IgD-negative memory B cell (primary cell): Measurements from ENCODE around the gene UBAC2. TPM values are rescaled to one million over a fixed set of nuclear protein-coding genes. Genes with fewer than 3 reads are reported as not detected.

Source experiments
- H3K27ac Mint-ChIP-seq, 3 donors: one replicate each; pipeline ENCODE4 v1.8.0; 2020 to 2022; ENCODE audit warnings: mild to moderate bottlenecking in 3 of 3, mixed read lengths in 3 of 3, moderate library complexity in 1 of 3
- H3K27me3 Mint-ChIP-seq: one replicate; pipeline ENCODE4 v1.8.0; 2021; ENCODE audit warnings: mixed read lengths
- H3K36me3 Mint-ChIP-seq: one replicate; pipeline ENCODE4 v1.8.0; 2020; ENCODE audit warnings: mild to moderate bottlenecking, mixed read lengths
- H3K4me1 Mint-ChIP-seq, 3 donors: one replicate each; pipeline ENCODE4 v1.8.0; 2020 to 2022; ENCODE audit warnings: mixed read lengths in 3 of 3, mild to moderate bottlenecking in 1 of 3
- H3K4me3 Mint-ChIP-seq, 4 donors: one replicate each; pipeline ENCODE4 v1.8.0; 2020 to 2022; ENCODE audit warnings: mild to moderate bottlenecking in 4 of 4, mixed read lengths in 4 of 4, moderate library complexity in 3 of 4
- H3K9me3 Mint-ChIP-seq, 3 donors: one replicate each; pipeline ENCODE4 v1.8.0; 2020 to 2021; ENCODE audit warnings: mixed read lengths in 3 of 3, mild to moderate bottlenecking in 1 of 3
- polyA plus RNA-seq: library from polyadenylated mRNA; unstranded; fragments of 300-500 nt; fragmentation: Illumina TruSeq; gene quantifications from one replicate; pipeline ENCODE4 v1.2.3, GENCODE V29; 2021

Gene UBAC2
- polyA plus RNA-seq, 1 donor from 2014 or later, result 88.0 TPM

DNA sequence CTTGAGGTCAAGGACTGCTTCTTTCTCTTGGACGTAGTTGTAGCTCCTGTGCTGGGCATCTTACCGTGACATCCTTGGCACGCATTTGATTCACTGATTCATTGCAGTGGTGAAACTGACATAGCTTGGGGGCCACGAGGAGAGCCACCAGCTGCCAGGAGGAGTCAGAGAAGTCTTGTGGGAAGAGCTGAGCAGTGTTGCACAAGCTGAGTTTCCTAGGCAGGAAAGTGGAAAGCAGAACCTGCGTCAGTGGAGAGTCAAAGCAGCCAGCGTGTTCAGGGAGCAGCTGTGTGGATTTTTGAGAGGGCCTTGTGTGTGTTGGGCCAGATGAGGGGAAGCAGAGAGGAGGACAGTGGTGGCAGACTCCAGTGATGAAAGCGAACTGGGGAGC lies 111.8 kb downstream of the UBAC2 start:
- no peaks in the 10 kb centered on the region for H3K27me3 Mint-ChIP-seq
- H3K36me3 Mint-ChIP-seq, result peaks cover 24% of the 10 kb centered on the region
- no peaks in the 10 kb centered on the region for H3K9me3 Mint-ChIP-seq
- H3K27ac Mint-ChIP-seq, result peak overlapping the region in 2 of 3 donors; percentile 10 to 91
- H3K4me1 Mint-ChIP-seq, result peaks cover 30 to 45% (median 45%) of the 10 kb centered on the region in 3 donors
- peak overlapping the region in 1 of 4 donors; percentile 9 for H3K4me3 Mint-ChIP-seq

DNA sequence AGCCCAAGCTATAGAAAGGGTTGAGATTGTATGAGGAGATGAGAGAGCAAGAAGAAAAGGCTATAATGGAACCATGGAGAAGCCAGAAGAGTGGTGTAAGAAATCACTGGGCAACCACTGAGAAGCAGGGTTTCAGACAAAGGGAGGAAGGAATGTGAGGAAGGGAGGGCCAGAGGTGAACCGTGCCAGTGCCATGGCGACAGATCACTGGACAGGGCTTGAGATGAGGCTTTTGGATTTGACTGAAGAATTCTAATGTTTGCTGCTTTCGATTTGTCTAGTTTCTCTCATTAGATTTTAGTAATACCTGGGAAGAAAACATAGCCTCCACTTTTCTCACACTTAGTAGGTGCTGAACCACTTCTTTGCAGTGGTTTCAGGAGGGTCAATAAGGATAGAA lies 112.8 kb downstream of the UBAC2 start:
- H3K36me3 Mint-ChIP-seq, result peaks cover 24% of the 10 kb centered on the region
- peaks cover 22 to 36% (median 35%) of the 10 kb centered on the region in 3 donors for H3K4me1 Mint-ChIP-seq
- H3K27ac Mint-ChIP-seq, result peak overlapping the region in 1 of 3 donors; percentile 60
- H3K9me3 Mint-ChIP-seq, result no peaks in the 10 kb centered on the region
- peak overlapping the region in 1 of 4 donors; percentile 38 for H3K4me3 Mint-ChIP-seq
- H3K27me3 Mint-ChIP-seq, result no peaks in the 10 kb centered on the region

DNA sequence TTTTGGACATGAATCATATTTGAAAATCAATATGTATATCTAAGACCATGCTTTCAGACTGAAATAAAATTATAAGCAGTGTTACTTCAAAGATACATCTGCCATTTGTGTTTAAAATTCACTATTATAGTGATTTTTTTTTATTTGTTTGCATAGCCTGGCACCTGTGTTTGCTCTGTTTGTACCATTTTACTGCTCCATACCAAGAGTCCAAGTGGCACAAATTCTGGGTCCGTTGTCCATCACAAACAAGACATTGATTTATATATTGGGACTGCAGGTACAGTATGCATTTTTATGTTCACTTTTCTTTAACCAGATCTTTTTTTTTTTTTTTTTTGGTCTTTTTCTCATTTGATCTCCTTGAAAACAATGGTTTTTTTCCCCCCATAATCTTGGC lies 113.3 kb downstream of the UBAC2 start:
- peak overlapping the region in 1 of 4 donors; percentile 38 for H3K4me3 Mint-ChIP-seq
- H3K4me1 Mint-ChIP-seq, result peaks cover 22 to 32% (median 32%) of the 10 kb centered on the region in 3 donors
- H3K9me3 Mint-ChIP-seq, result no peaks in the 10 kb centered on the region
- H3K27ac Mint-ChIP-seq, result peak overlapping the region in 2 of 3 donors; percentile 46 to 60
- no peaks in the 10 kb centered on the region for H3K27me3 Mint-ChIP-seq
- peaks cover 23% of the 10 kb centered on the region for H3K36me3 Mint-ChIP-seq

DNA sequence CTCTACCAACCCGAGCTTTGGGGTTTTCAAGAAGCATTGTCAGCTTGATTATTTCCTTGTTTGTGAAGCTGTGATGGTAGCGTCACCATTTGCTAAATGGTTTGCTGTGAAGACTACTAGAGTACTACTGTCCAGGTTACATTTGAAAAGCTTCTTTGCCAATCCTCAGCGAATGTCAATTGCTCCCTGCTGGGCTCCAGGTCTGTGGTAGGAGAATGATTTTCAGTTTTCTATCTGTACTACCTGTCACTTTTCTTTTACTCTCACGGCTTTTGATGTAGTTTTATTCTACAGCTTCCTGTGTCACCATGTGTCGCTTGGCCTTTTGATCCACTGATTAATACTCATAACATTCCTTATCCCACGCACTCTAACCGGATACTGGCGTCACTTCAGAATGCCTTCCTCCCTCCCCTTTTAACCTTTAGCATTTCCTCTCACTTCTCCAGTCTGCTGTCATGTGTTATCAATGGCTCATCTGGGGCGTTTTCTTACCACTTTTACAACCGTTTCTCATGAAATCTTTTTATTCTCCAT lies 114.1 kb downstream of the UBAC2 start:
- no peak overlapping the region for H3K4me3 Mint-ChIP-seq
- H3K36me3 Mint-ChIP-seq, result peaks cover 24% of the 10 kb centered on the region
- H3K9me3 Mint-ChIP-seq, result no peaks in the 10 kb centered on the region
- H3K27me3 Mint-ChIP-seq, result no peaks in the 10 kb centered on the region
- peak overlapping the region in 2 of 3 donors; percentile 39 to 60 for H3K27ac Mint-ChIP-seq
- peaks cover 27 to 34% (median 30%) of the 10 kb centered on the region in 3 donors for H3K4me1 Mint-ChIP-seq

DNA sequence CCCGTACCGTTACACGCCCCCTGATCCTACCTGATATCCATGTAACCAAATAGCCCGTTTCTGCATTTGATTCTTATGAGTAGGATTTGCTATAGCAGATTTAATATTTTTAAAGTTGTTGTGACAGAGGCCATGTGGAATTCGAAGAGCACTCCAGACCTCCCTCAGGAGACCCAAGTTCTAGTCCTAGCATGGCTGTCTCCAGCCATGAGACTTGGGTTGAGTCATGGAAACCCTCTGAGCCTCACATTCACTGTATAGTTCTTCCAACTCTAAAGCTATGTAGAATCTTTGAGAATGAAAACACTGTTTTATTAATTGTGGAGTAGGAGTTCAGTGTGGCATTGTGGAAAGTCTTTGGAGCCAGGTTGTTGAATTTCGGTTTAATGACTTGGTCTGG lies 114.5 kb downstream of the UBAC2 start:
- Mint-ChIP-seq H3K27ac (peak overlapping the region in 1 of 3 donors; percentile 60), H3K27me3 (no peaks in the 10 kb centered on the region), H3K4me1 (peaks cover 26 to 32% (median 28%) of the 10 kb centered on the region in 3 donors), H3K9me3 (no peaks in the 10 kb centered on the region), H3K4me3 (no peak overlapping the region), H3K36me3 (peaks cover 24% of the 10 kb centered on the region)

DNA sequence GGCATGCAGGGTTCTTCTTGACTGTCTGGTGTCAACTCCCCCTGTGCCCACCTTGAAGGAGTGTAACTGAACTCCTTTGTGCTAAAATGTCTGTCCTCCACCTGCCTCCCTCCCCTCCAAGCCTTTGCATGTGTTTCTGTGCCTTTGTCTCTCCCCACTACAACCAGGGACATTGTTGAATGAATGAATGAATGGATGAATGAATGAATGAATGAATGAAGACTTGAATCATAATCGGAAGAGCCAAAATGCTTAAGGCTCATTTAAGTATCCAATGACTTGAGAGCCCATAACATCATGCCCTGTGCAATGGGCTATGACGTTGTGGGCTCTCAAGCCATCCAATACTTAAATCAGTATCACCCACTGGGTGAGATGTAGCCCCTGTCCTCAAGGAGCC lies 115.6 kb downstream of the UBAC2 start:
- H3K4me3 Mint-ChIP-seq, result no peak overlapping the region
- peak overlapping the region in 2 of 3 donors; percentile 27 to 39 for H3K27ac Mint-ChIP-seq
- H3K36me3 Mint-ChIP-seq, result peaks cover 21% of the 10 kb centered on the region
- H3K4me1 Mint-ChIP-seq, result peaks cover 18 to 28% (median 21%) of the 10 kb centered on the region in 3 donors
- no peaks in the 10 kb centered on the region for H3K9me3 Mint-ChIP-seq
- no peaks in the 10 kb centered on the region for H3K27me3 Mint-ChIP-seq

DNA sequence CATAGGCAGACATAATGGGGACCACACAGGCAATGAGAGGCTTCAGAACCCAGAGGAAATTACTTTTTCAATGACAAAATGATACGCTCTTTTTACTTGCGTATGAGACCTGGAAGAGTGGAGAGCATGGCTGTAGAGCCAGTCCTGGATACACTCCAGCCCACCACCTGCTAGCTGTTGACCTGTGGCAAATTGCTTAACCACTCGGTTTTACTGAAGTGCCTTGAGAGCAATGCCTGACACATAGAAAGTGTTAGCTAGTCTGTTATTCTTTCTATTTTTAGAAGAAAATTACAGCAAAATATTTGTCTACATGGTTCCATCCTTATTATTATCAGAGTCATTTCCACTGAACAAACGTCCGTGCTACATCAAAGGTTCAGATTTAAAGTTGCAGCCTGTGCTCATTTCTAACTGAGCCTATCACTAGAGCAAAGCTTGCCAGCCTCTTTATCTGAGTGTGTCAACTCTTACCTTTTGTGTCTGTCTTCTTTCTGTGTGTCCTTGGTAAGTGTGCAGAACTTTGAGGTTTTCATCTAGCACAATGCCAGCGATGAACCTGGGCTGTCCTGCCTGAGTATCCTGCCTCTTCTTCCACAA lies 116.1 kb downstream of the UBAC2 start:
- Mint-ChIP-seq H3K4me1 (peaks cover 19 to 30% (median 20%) of the 10 kb centered on the region in 3 donors), H3K9me3 (no peaks in the 10 kb centered on the region), H3K4me3 (no peak overlapping the region), H3K36me3 (peaks cover 21% of the 10 kb centered on the region), H3K27ac (no peak overlapping the region), H3K27me3 (no peaks in the 10 kb centered on the region)

DNA sequence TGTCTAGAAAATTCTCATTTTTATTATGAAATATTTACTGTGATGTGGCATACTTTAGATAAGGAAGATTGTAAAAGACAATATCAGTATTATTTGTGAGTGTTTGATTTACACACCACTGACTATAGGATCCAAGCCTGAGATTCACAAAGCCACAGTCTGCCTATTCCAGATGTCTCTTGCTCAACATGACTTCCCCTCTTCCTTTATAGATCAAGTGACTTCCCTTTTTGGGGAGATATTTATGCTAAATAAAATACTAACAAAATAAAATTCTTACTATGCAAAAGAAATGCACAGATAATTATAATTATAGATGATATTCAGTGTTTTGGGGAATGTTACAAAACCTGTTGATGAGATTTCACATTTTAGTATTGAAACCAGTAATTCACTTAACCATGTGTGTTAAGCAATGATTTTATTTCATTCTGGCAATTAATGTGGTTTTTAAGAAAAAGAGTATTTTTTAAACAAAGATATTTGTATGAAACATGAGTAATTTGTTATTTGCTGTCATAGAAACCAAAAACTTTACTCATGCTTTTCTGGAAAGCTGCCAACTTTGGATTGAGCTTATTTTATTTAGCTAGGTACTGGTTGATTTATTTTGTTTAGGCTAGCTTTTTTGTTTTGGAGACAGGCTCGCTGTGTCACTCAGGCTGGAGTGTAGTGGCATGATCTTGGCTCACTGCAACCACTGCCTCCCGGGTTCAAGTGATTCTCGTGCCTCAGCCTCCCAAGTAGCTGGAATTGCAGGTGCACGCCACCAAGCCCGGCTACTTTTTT lies 120.2 kb downstream of the UBAC2 start:
- Mint-ChIP-seq H3K4me3 (no peak overlapping the region), H3K36me3 (peaks cover 8% of the 10 kb centered on the region), H3K9me3 (no peaks in the 10 kb centered on the region), H3K27ac (peak overlapping the region in 1 of 3 donors; percentile 23), H3K4me1 (peaks cover 34 to 46% (median 44%) of the 10 kb centered on the region in 3 donors), H3K27me3 (no peaks in the 10 kb centered on the region)

DNA sequence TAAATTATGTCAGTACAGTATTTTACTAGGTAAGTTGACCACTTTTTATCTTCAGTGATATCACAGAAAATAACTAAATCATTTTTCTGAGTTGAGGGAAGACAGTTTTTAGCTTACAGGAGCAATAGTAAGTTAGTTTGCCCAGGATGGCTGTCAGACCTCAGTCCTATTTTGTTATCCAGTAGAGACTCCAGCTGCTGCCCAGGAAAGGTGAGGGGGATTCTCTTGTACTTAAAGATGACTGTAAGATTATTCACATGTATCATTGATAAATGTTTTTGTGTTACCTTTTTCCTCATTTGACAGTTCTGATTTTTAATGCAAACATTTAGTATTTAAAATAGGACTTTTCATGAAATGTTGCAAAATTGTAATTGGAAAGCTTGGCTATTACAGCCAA lies 121.1 kb downstream of the UBAC2 start:
- H3K27ac Mint-ChIP-seq, result peak overlapping the region; percentile 29 to 87 (median 78)
- peaks cover 38 to 49% (median 44%) of the 10 kb centered on the region in 3 donors for H3K4me1 Mint-ChIP-seq
- H3K36me3 Mint-ChIP-seq, result peaks cover 6% of the 10 kb centered on the region
- H3K9me3 Mint-ChIP-seq, result no peaks in the 10 kb centered on the region
- H3K4me3 Mint-ChIP-seq, result peak overlapping the region in 3 of 4 donors; percentile 73 to 83 (median 76)
- H3K27me3 Mint-ChIP-seq, result no peaks in the 10 kb centered on the region

DNA sequence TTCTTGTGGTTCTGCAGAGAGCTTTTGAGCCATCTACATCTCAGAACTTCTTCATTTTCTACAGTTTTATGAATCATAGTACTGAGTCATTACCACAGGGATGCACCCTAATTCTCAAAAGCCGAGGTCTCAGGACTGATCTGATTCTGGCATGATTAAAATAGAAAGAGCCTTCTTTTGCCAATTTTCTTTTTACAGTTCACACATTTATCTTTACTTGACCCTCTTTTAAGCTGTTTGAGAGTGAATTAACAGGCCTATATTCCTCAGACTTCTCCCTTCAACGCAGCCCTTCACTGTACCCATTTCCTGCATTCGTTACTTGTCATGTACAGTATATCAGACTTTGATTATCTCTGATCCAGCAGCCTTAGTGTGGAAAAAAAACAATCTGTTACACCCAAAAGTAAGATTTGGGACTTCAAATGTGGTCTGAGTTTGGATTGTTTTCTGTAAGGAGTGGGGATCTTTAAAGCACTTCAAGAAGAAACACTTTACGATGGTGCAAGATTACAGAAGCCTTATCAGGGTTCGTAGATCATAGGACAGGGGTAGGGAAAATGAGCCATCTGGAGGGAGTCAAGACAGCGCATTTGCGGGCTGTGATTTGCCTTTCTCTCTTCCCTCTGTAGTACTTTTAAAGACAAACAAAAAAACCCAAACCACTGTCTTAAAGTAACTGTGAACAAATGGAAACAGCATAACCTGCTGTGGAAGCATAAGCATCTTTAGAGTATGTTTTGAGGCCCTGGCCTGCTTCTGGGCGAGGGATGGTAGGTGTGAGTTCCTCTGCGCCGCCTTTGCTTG lies 121.8 kb downstream of the UBAC2 start:
- peak overlapping the region; percentile 29 to 87 (median 78) for H3K27ac Mint-ChIP-seq
- no peaks in the 10 kb centered on the region for H3K27me3 Mint-ChIP-seq
- peaks cover 43 to 52% (median 51%) of the 10 kb centered on the region in 3 donors for H3K4me1 Mint-ChIP-seq
- peak overlapping the region; percentile 6 to 83 (median 74) for H3K4me3 Mint-ChIP-seq
- H3K36me3 Mint-ChIP-seq, result peaks cover 6% of the 10 kb centered on the region
- no peaks in the 10 kb centered on the region for H3K9me3 Mint-ChIP-seq

DNA sequence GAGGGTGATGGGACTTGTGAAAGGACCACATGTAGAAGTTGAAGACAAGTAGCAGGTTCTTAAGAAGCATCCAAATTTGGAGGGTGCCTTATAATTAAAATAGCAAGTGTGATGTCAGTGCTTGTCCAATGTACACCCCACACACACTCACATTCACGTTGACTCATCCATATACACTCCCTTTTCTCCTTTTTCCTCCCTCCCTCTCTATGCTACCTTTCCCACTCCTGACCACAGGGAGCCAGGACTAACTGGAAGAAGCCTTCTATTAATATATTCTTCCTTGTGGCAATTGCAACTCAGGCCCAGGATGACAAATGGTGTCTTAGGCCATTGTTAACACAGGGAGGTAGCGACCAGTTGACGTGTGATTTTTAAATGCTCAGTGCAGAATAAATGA lies 122.8 kb downstream of the UBAC2 start:
- peak overlapping the region in 2 of 3 donors; percentile 29 to 78 for H3K27ac Mint-ChIP-seq
- H3K27me3 Mint-ChIP-seq, result no peaks in the 10 kb centered on the region
- H3K4me1 Mint-ChIP-seq, result peaks cover 43 to 52% (median 51%) of the 10 kb centered on the region in 3 donors
- H3K9me3 Mint-ChIP-seq, result no peaks in the 10 kb centered on the region
- H3K4me3 Mint-ChIP-seq, result no peak overlapping the region
- H3K36me3 Mint-ChIP-seq, result peaks cover 6% of the 10 kb centered on the region

DNA sequence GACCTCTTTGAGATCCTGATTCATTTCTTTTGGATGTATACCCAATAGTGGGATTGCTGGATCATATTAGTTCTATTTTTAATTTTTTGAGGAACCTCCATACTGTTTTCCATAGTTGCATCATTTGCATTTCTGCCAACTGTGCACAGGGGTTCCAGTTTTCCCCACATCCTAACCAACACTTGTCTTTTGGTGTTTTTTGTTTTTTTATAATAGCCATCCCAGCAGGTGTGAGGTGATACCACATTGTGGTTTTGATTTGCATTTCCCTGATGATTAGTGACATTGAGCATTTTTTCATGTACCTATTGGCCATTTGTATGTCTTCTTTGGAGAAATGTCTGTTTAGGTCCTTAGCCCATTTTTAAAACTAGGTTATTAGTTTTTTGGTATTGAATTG lies 125.4 kb downstream of the UBAC2 start:
- peaks cover 37 to 47% (median 44%) of the 10 kb centered on the region in 3 donors for H3K4me1 Mint-ChIP-seq
- H3K27ac Mint-ChIP-seq, result peak overlapping the region; percentile 34 to 72 (median 71)
- H3K36me3 Mint-ChIP-seq, result peaks cover 8% of the 10 kb centered on the region
- no peaks in the 10 kb centered on the region for H3K9me3 Mint-ChIP-seq
- H3K4me3 Mint-ChIP-seq, result peak overlapping the region in 3 of 4 donors; percentile 14 to 59 (median 35)
- no peaks in the 10 kb centered on the region for H3K27me3 Mint-ChIP-seq

DNA sequence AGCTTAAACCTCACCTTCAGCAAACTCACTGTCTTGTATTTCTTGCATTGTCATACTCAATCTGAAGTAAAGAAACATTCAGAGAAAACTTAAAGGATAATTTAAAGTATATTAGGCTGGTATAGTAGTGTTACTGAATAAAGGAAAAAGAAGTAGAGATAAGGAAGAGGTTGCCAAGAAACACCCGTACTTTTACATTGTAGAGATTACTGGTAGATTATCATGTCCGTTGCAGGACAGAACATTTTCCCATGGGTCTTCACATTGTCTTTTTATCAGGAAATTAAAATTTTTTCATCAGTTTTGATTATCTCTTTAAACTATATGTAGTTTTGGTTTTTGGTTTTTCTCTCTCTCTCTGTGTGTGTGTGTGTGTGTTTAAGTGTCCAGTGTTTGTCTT lies 126.5 kb downstream of the UBAC2 start:
- Mint-ChIP-seq H3K36me3 (peaks cover 8% of the 10 kb centered on the region), H3K27ac (peak overlapping the region in 2 of 3 donors; percentile 21 to 71), H3K4me1 (peaks cover 36 to 47% (median 46%) of the 10 kb centered on the region in 3 donors), H3K9me3 (no peaks in the 10 kb centered on the region), H3K27me3 (no peaks in the 10 kb centered on the region), H3K4me3 (no peak overlapping the region)

DNA sequence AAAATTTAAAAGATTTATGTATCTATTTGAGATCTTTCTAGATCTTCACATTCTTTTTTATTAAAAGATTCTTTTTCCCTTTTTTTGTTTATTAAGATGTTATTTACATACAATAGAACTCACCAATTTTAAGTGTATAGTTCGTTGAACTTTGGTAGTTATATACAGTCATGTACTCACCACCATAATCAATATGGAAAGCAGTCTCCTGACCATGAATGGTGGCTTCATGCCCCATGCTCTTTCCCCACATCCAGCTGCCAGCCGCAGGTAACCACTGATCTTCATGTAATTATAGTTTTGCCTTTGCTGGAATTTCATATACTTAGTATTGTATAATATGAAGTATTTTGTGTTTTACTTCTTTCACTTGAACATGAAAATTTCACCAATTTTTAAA lies 127.1 kb downstream of the UBAC2 start:
- H3K4me1 Mint-ChIP-seq, result peaks cover 33 to 44% (median 43%) of the 10 kb centered on the region in 3 donors
- no peaks in the 10 kb centered on the region for H3K27me3 Mint-ChIP-seq

More for the DNA sequence above, 127.1 kb downstream of the UBAC2 start:
- Mint-ChIP-seq H3K36me3 (peaks cover 8% of the 10 kb centered on the region), H3K4me3 (no peak overlapping the region), H3K9me3 (no peaks in the 10 kb centered on the region), H3K27ac (no peak overlapping the region)
